ENCODE data around the gene TAGLN3. TPM values are rescaled to one million over a fixed set of nuclear protein-coding genes. Genes with fewer than 3 reads are reported as not detected.
"Not testable (repeated sequence)": the region's sequence is repeated elsewhere in the genome, so short reads cannot be mapped to it uniquely, and the experiment has no call there.

The TAGLN3 gene
- total and polyA plus RNA-seq, 7 donors: 4.3 to 17.8 (median 16.1) TPM; not detected in 2

- Histone ChIP-seq H3K4me3 (no peak overlapping the region), H3K36me3 (no peaks in the 10 kb centered on the region), H3K4me1 (no peaks in the 10 kb centered on the region), H3K27me3 (no peaks in the 10 kb centered on the region), H3K27ac (no peak overlapping the region), H3K9me3 (no peaks in the 10 kb centered on the region)
- DNase-seq: no peak
- 82 to 84% methylated on average over 4 of the region's 4 CpGs for WGBS, 2 donors
- TF ChIP-seq POLR2AphosphoS5 (IDR thresholded peaks at IDR 0.05) (no peak), POLR2A (IDR thresholded peaks at IDR 0.05) (no peak), CTCF (IDR thresholded peaks at IDR 0.05) (no peak), EP300 (IDR thresholded peaks at IDR 0.05) (no peak)
- intact Hi-C loops (cut with DNase I): no loop called here
Observed at GRCh38 chr3:112027826-112028225, 29.1 kb downstream of the TAGLN3 start.

GRCh38 chr3:112030901-112031300, 32.2 kb downstream of the TAGLN3 start:
- intact Hi-C loops (cut with DNase I): no loop called here
- Histone ChIP-seq H3K9me3 (no peaks in the 10 kb centered on the region), H3K4me1 (no peaks in the 10 kb centered on the region), H3K27ac (no peak overlapping the region), H3K36me3 (no peaks in the 10 kb centered on the region), H3K27me3 (no peaks in the 10 kb centered on the region), H3K4me3 (no peak overlapping the region)
- TF ChIP-seq POLR2AphosphoS5 (IDR thresholded peaks at IDR 0.05): no peak
- TF ChIP-seq EP300 (IDR thresholded peaks at IDR 0.05): no peak
- TF ChIP-seq POLR2A (IDR thresholded peaks at IDR 0.05): no peak
- no peak for TF ChIP-seq CTCF (IDR thresholded peaks at IDR 0.05)
- no peak for DNase-seq
- 95 to 96% methylated on average over 5 of the region's 5 CpGs for WGBS, 2 donors

GRCh38 chr3:112032098-112032731, 33.5 kb downstream of the TAGLN3 start:
- 81 to 84% methylated on average over 5 of the region's 5 CpGs for WGBS, 2 donors
- Histone ChIP-seq H3K36me3 (no peaks in the 10 kb centered on the region), H3K4me3 (no peak overlapping the region), H3K27ac (no peak overlapping the region), H3K27me3 (no peaks in the 10 kb centered on the region), H3K4me1 (no peaks in the 10 kb centered on the region), H3K9me3 (no peaks in the 10 kb centered on the region)
- intact Hi-C loops (cut with DNase I): no loop called here
- no peak for DNase-seq
- TF ChIP-seq EP300 (IDR thresholded peaks at IDR 0.05): no peak
- TF ChIP-seq POLR2A (IDR thresholded peaks at IDR 0.05): no peak
- no peak for TF ChIP-seq CTCF (IDR thresholded peaks at IDR 0.05)
- TF ChIP-seq POLR2AphosphoS5 (IDR thresholded peaks at IDR 0.05): no peak

- WGBS, 2 donors: 94 to 97% methylated on average over 4 of the region's 4 CpGs
- intact Hi-C loops (cut with DNase I): no loop called here
- H3K4me1 ChIP-seq: no peaks in the 10 kb centered on the region
- no peak within 1 kb of the TSS for H3K4me3 ChIP-seq
- no peak for DNase-seq
- H3K27me3 ChIP-seq: no peaks in the 10 kb centered on the region
- H3K36me3 ChIP-seq: no peaks in the 10 kb centered on the region
- no peak within 1 kb of the TSS for H3K27ac ChIP-seq
- H3K9me3 ChIP-seq: no peaks in the 10 kb centered on the region
- TF ChIP-seq POLR2A (IDR thresholded peaks at IDR 0.05): no peak
Observed at GRCh38 chr3:112034436-112034835, 35.7 kb downstream of the TAGLN3 start, which contains the start of gene TMPRSS7. Gene TMPRSS7 (plus strand): TSS chr3:112034736. CDS start chr3:112034846, 110 bp downstream.

GRCh38 chr3:112035241-112035640, 36.5 kb downstream of the TAGLN3 start:
- WGBS, 2 donors: 74 to 92% methylated on average over 3 of the region's 3 CpGs
- no peak for TF ChIP-seq POLR2A (IDR thresholded peaks at IDR 0.05)
- TF ChIP-seq EP300 (IDR thresholded peaks at IDR 0.05): no peak
- TF ChIP-seq POLR2AphosphoS5 (IDR thresholded peaks at IDR 0.05): no peak
- TF ChIP-seq CTCF (IDR thresholded peaks at IDR 0.05): no peak
- intact Hi-C loops (cut with DNase I): no loop called here
- no peaks in the 10 kb centered on the region for H3K36me3 ChIP-seq
- DNase-seq: no peak
- H3K27ac ChIP-seq: no peak overlapping the region
- no peak overlapping the region for H3K4me3 ChIP-seq
- no peaks in the 10 kb centered on the region for H3K9me3 ChIP-seq
- no peaks in the 10 kb centered on the region for H3K27me3 ChIP-seq
- no peaks in the 10 kb centered on the region for H3K4me1 ChIP-seq

- 57 to 83% methylated on average over 4 of the region's 4 CpGs for WGBS, 2 donors
- H3K27ac ChIP-seq; H3K4me3 ChIP-seq; H3K4me1 ChIP-seq; DNase-seq; H3K27me3 ChIP-seq; H3K36me3 ChIP-seq; intact Hi-C loops (cut with DNase I); H3K9me3 ChIP-seq: not testable (repeated sequence)
Observed at GRCh38 chr3:112037194-112037593, 38.5 kb downstream of the TAGLN3 start.

All from sigmoid colon (tissue), 7 donors.